ENCODE results near the gene EBF3.

EBF3 gene

GRCh38 chr10:129857242-129857960, 106.7 kb downstream of the EBF3 start:
- in situ Hi-C loops (cut with MboI; ENCODE audit: low sequenced_read_pairs), result no loop called here

- in situ Hi-C loops (cut with MboI; ENCODE audit: low sequenced_read_pairs), result no loop called here
Measured at GRCh38 chr10:129855836-129856563, 108.1 kb downstream of the EBF3 start.

- in situ Hi-C loops (cut with MboI; ENCODE audit: low sequenced_read_pairs), result no loop called here
Measured at GRCh38 chr10:129854796-129855705, 109.0 kb downstream of the EBF3 start.

GRCh38 chr10:129854158-129854557, 109.9 kb downstream of the EBF3 start:
- in situ Hi-C loops (cut with MboI; ENCODE audit: low sequenced_read_pairs), result no loop called here

GRCh38 chr10:129853562-129853903, 110.5 kb downstream of the EBF3 start:
- in situ Hi-C loops (cut with MboI; ENCODE audit: low sequenced_read_pairs), result no loop called here

GRCh38 chr10:129852829-129853561, 111.1 kb downstream of the EBF3 start:
- in situ Hi-C loops (cut with MboI; ENCODE audit: low sequenced_read_pairs), result no loop called here

- in situ Hi-C loops (cut with MboI; ENCODE audit: low sequenced_read_pairs), result no loop called here
Measured at GRCh38 chr10:129851941-129852640, 112.0 kb downstream of the EBF3 start.

GRCh38 chr10:129850790-129851189, 113.3 kb downstream of the EBF3 start:
- in situ Hi-C loops (cut with MboI; ENCODE audit: low sequenced_read_pairs), result no loop called here

- in situ Hi-C loops (cut with MboI; ENCODE audit: low sequenced_read_pairs), result no loop called here
Measured at GRCh38 chr10:129850316-129850715, 113.8 kb downstream of the EBF3 start.

- in situ Hi-C loops (cut with MboI; ENCODE audit: low sequenced_read_pairs), result no loop called here
Measured at GRCh38 chr10:129849853-129850252, 114.2 kb downstream of the EBF3 start.

GRCh38 chr10:129849452-129849750, 114.7 kb downstream of the EBF3 start:
- in situ Hi-C loops (cut with MboI; ENCODE audit: low sequenced_read_pairs), result no loop called here

GRCh38 chr10:129848696-129849451, 115.2 kb downstream of the EBF3 start:
- in situ Hi-C loops (cut with MboI; ENCODE audit: low sequenced_read_pairs), result no loop called here

- in situ Hi-C loops (cut with MboI; ENCODE audit: low sequenced_read_pairs), result no loop called here
Measured at GRCh38 chr10:129847741-129848483, 116.2 kb downstream of the EBF3 start.

GRCh38 chr10:129846991-129847391, 117.1 kb downstream of the EBF3 start:
- in situ Hi-C loops (cut with MboI; ENCODE audit: low sequenced_read_pairs), result no loop called here

GRCh38 chr10:129845111-129845753, 118.8 kb downstream of the EBF3 start:
- in situ Hi-C loops (cut with MboI; ENCODE audit: low sequenced_read_pairs), result no loop called here

- in situ Hi-C loops (cut with MboI; ENCODE audit: low sequenced_read_pairs), result no loop called here
Measured at GRCh38 chr10:129844216-129844766, 119.8 kb downstream of the EBF3 start.

- in situ Hi-C loops (cut with MboI; ENCODE audit: low sequenced_read_pairs), result no loop called here
Measured at GRCh38 chr10:129843702-129844101, 120.4 kb downstream of the EBF3 start.

GRCh38 chr10:129843131-129843541, 120.9 kb downstream of the EBF3 start:
- in situ Hi-C loops (cut with MboI; ENCODE audit: low sequenced_read_pairs), result no loop called here

Measured in hTERT RPE-1 (cell line).